IPS-NIHi7 (cell line): ENCODE data around the gene HIBADH.
"Not testable (repeated sequence)": the region's sequence is repeated elsewhere in the genome, so short reads cannot be mapped to it uniquely, and the experiment has no call there.

Experiments
- DNase-seq: peaks from one replicate; pipeline ENCODE4 v3.0.0; 2012; ENCODE audit warnings: mixed read lengths; ENCODE audit errors: extremely low spot score

The HIBADH gene

GRCh38 chr7:27680610-27681009 is 17.9 kb upstream of the HIBADH start:
- no peak for DNase-seq

GRCh38 chr7:27678617-27679260 is 16.1 kb upstream of the HIBADH start:
- DNase-seq: no peak

DNA sequence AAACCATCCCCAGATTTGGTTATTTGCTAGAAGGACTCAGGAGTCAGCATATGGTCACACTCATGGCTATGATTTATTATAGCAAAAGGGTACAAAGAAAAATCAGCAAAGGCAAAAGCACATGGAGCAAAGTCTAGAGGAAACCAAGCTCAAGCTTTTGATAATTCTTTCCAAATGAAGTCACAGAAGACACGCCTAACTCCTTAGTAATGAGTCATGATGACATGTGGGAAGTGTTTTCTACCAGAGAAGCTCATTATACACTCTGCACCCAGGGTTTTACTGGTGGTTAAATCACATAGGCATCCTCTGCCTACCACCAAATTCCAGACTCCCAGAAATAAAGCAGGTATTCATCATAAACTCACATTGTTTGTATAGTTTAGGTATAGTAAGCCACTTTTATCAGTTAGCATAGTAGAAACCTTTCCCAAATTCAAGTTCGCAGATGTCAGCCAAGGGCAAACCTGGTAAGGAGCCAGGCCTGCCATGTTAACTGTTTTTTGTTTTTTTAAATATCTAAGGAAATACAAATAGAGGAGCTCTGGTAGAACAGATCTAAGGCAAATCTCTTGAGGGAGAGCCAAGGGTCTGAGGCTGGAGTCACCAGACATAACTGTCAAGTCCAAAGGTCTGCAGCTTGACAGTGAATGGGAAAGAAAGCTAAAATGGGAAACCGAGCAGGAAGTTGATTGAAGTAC is 15.4 kb upstream of the HIBADH start:
- DNase-seq: no peak

DNA sequence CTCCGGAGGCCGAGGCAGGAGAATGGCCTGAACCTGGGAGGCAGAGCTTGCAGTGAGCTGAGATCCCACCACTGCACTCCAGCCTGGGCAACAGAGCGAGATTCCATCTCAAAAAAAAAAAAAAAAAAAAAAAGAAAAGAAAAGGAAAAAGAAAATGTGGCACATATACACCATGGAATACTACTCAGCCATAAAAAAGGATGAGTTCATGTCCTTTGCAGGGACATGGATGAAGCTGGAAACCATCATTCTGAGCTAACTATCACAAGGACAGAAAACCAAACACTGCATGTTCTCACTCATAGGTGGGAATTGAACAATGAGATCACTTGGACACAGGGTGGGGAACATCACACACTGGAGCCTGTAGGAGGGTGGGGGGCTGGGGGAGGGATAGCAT is 11.4 kb upstream of the HIBADH start:
- not testable (repeated sequence) for DNase-seq

DNA sequence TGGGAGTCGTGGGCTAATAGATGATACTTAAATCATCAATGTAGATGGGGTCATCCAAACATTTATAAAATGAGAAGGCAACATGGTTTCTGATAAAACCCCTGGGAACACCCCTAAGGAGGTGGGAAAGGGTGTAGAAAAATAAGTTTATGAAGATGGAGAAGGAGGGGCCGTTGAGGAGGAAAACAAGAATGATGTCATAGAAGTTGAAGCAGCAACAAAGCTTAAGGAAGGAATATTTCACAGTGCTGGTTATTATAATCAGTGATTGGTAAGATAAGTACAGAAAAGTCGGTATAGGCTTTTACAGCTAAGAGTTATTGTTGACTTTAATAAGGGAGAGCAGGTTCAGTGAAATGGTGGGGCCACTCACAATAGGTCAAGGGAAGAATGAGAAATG is 9.0 kb upstream of the HIBADH start:
- no peak for DNase-seq

- no peak for DNase-seq
These were observed 8.0 kb upstream of the HIBADH start for GRCh38 chr7:27670676-27671075.

GRCh38 chr7:27670177-27670576 is 7.5 kb upstream of the HIBADH start:
- no peak for DNase-seq

GRCh38 chr7:27665531-27665930 is 2.8 kb upstream of the HIBADH start:
- no peak for DNase-seq

GRCh38 chr7:27663989-27664331 is 1.3 kb upstream of the HIBADH start:
- DNase-seq: no peak

DNA sequence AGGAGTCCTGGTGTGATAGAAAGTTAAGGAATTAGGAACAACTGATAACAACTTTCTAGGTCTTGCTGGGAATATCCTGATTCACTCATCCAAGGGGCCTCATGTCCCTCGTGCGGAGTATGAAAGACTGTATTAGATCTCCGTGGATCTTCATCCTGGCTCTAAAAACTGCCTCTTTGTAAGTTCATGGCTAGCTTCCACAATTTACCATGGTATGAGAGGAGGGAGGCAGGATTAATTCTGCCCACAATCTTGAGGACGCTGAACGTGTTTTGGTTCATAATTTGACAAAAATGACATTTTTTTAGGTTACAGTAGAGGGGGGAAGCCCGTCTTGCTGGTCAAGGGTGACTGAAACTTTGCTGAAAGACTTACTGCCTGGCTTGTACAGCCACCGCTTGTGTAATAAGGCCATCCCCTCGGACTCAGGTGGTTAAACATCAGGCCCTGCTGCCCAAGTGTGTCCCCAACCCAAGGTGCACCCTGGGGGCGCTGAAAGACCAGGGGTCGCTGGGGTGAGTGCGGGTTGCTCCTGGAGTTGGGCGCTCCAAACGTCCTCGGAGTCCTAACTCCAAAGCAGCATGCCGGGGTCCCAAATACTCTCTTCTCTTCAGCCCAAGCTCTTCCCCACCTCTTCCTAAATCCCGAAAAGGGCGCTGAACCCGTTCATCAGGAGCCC is 733 bp downstream of the HIBADH start:
- peak; percentile 35 for DNase-seq

DNA sequence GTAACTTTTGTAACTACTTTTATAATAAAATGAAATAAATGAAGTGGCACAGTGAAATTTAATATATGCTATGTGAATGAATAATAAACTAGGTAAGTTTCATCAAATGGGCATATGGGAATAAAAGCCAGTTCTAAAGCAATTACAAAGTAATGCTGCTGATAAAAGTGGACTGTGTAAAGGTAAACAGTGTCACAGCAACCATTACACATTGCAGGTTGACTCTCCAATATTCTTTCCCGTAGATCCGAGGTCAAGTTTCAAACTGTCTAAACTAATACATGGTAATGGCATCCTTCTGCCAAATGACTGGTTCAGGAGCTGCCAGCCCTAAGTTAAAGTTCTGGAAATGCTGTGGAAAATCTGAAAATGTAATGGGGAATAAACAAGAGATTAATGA is 6.0 kb downstream of the HIBADH start:
- no peak for DNase-seq

- no peak for DNase-seq
These were observed 7.5 kb downstream of the HIBADH start for GRCh38 chr7:27655184-27655583.

GRCh38 chr7:27652518-27652917 is 10.2 kb downstream of the HIBADH start:
- no peak for DNase-seq

GRCh38 chr7:27651702-27652101 is 11.0 kb downstream of the HIBADH start:
- DNase-seq: no peak

DNA sequence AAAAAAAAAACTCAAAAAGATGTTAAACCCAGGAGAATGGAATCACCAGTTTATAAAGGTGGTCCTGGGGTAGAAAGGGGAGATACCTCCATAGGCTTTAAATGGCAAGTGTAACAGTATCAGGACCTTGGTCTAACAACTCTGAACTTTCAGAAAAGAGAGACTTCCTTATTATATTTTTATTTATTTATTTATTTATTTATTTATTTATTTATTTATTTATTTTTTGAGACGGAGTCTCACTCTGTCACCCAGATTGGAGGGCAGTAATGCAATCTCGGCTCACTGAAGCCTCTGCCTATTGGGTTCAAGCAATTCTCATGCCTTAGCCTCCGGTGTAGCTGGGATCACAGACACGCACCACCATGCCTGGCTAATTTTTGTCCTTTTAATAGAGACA is 12.4 kb downstream of the HIBADH start:
- no peak for DNase-seq

GRCh38 chr7:27647489-27647888 is 15.2 kb downstream of the HIBADH start:
- no peak for DNase-seq

GRCh38 chr7:27647046-27647445 is 15.6 kb downstream of the HIBADH start:
- no peak for DNase-seq

GRCh38 chr7:27642271-27642670 is 20.4 kb downstream of the HIBADH start:
- no peak for DNase-seq

GRCh38 chr7:27641581-27642230 is 21.0 kb downstream of the HIBADH start:
- no peak for DNase-seq

DNA sequence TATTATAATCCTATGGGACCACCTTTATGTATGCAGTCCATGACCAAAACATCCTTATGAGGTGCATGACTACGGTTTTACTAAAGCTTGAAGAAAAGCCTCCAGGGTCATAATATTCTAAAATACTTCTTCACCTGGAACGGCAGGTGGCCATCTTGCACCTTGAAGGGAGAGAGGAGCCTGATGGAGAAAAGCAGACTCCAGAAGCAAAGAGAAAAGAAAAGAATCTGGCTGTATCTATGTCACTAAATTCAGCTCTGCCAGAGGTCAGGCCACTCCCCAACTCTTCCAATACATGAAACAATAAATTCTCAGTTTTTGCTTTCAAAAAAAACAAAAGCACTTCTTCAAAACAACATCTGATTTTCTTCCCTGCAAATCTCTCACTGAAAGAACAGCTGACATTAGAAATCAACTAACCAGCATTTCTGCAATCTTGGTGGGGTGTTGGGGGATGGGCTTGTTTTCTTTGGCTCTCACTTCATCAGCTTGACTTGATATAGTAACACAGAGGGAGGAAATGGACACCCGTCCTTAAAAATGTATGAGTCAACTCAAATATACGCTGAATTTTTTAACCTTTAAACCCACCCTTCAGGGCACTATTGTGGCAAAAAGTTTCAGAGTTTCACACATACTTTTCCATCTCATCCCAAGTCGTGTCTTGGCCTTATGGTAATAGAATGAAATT is 21.7 kb downstream of the HIBADH start:
- DNase-seq: no peak

DNA sequence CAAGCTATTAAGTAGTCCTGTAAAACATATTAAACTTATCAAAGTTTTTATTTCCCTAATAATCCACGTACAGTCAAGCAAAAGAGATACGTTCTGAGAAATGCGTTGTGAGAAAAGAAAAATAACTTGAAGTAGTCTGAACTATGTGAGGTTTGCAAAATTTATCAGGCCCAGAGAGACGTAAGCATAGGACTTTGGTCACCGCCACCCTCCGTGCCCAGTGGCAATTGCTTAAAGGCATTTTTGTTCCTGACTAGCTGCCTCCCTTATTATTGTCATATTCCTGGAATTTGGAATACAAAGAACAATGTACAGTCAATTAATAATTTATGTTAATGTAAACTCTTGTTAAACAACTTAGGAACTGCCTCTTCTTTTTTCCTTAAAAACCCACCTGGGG is 22.8 kb downstream of the HIBADH start:
- no peak for DNase-seq

GRCh38 chr7:27639048-27639447 is 23.6 kb downstream of the HIBADH start:
- not testable (repeated sequence) for DNase-seq
